Effector CD8-positive, alpha-beta T cell (primary cell): Measurements from ENCODE around the gene CFAP58.

Source experiments
- DNase-seq: peaks from one replicate; lab custom pipeline; 2025; lab: John Stamatoyannopoulos, UW

CFAP58 gene

GRCh38 chr10:104321725-104322415 lies 31.8 kb upstream of the CFAP58 start:
- DNase-seq = no peak

DNA sequence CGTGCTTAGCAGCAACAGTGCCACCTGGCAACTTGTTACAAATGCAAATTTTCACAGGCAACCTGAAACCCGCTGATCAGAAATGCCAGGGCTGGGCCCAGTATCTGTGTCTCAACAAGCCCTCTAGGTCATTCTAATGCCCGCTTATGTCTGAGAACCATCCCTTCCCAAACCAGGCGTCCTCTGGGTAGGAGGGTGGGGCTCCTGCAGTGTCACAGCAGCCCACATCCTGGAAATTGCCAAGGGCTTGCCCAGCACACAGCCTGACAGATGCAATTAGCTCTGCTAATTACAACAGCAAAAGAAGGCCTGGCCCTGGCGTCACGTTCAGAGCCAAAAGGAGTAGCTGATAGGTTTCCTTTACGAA lies 31.2 kb upstream of the CFAP58 start:
- no peak for DNase-seq

DNA sequence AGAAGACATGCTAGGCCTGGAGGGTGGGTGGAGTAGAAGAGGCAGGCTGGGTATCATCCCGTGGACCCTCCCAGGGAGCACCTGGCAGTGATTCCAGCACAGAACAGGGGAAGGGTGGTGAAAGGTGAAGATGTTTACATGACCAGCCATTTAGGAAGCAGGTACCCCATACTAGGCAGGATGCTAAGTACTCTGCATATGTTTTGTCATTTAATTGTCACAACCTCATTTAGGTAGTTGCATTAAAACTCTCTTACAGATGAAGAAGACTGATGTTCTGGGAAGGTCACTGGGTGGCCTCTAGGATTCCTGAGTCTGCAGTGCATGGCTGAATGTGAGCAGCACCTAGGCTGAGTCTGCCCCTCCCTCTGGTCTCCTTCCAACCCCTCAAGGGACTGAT lies 30.5 kb upstream of the CFAP58 start:
- no peak for DNase-seq

- DNase-seq = no peak
These were observed 29.9 kb upstream of the CFAP58 start for GRCh38 chr10:104323760-104324201.

DNA sequence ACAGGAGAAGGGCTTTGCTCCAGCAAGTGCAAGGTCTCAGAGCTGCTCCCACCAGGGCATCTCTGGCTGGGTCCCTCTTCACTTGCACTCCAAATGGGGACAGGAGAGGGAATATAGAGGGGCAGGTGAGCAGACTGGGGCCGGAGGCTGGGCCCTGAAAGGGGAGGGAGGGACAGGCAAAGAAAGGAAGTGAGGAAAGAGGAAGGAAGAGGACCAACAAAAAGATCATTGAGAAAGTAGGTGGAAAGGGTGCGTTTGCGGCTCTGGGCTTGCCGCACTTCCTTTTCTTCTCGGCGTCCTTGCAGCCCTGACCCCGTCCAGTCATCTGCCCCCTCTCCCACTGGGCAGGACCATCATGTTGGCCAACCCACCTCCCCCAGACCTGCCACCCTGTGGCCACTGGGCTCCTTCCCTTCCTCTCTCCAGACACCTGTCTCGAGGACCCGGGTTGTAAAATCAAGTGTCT lies 29.4 kb upstream of the CFAP58 start:
- no peak for DNase-seq

DNA sequence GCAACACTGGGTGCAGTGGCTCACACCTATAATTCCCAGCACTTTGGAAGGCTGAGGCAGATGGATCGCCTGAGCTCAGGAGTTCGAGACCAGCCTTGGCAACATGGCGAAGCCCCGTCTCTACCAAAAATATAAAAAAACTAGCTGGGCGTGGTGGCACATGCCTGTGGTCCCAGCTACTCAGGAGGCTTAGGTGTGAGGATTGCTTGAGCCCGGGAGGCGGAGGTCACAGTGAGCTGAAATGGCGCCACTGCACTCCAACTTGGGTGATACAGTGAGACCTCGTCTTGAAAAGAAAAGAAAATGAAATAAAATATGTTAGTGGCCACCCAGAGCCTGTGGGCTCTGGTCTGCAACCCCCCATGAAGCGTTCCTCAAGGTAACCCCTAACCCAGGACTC lies 28.7 kb upstream of the CFAP58 start:
- DNase-seq = no peak

- DNase-seq = no peak
These were observed 27.9 kb upstream of the CFAP58 start for GRCh38 chr10:104325436-104326435.

DNA sequence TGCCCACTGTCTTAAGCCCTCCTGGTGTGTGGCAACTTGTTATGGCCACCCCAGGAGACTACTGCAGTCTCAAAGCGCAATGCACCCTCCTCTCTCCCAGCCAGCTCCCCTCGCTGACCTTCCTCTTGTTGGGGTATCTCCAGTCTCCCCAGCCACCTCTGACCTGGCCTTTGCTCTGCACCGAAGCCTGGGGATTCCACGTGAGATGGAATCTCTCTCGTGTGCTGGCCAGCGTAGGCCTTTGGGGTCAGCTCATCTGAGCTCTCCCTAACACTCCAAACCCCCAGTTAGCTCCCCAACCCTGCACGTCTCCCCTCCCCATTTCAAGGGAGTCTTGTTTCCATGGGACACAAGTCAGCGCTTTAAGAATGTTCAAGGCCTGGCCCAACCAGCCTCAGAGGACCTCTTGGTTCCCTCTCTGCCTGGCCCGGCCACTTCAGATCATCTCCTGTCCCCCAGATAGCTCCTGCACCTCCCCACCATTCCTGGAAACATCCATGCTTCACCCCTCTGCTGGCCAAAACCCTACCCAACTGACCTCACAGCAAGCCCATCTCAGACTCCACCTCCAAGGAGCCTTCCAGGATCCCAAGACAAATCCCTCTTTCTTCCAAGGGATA lies 26.5 kb upstream of the CFAP58 start:
- DNase-seq = no peak

DNA sequence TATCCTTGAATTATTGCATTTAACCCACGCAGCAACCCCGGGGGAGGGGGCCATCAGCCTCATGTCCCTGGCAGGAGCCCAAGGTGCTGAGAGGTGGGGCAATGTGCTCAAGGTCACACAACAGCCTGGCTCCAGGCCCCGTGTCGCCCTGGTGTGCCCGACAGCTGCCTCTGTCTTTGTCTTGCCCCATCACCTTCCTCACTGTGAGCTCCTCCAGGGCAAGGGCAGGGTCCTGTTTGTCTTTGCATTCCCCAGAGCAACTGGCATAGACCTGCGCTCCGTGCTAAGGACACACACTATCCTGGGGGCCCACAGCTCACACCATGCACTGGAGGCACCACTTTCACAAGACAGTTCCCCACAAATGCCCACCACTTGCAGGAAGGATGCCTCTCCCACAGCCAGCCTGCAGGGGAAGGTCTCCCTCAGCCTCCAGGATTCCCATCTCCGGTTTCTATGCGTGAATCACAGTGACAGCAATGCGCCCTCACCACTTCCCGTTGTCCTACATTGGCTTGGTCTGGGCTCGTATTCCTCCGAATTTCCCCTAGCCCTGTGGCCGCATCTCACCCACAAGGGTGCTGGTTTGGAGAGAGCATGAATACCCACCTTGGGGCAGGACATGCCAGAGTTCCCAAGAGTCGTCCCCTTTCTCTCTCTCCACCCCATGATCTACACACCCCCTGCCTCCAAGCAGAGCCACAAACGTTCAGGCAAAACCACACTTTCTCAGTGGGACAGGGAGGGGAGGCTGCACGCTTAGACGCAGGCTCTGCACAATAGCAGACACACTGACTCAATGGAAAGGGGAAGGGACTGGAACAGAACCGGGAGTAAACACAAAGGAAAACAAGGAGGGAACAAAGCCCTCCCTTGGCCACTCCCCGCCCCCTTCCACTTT lies 25.6 kb upstream of the CFAP58 start:
- no peak for DNase-seq

- no peak for DNase-seq
These were observed 25.1 kb upstream of the CFAP58 start for GRCh38 chr10:104328646-104328895.

DNA sequence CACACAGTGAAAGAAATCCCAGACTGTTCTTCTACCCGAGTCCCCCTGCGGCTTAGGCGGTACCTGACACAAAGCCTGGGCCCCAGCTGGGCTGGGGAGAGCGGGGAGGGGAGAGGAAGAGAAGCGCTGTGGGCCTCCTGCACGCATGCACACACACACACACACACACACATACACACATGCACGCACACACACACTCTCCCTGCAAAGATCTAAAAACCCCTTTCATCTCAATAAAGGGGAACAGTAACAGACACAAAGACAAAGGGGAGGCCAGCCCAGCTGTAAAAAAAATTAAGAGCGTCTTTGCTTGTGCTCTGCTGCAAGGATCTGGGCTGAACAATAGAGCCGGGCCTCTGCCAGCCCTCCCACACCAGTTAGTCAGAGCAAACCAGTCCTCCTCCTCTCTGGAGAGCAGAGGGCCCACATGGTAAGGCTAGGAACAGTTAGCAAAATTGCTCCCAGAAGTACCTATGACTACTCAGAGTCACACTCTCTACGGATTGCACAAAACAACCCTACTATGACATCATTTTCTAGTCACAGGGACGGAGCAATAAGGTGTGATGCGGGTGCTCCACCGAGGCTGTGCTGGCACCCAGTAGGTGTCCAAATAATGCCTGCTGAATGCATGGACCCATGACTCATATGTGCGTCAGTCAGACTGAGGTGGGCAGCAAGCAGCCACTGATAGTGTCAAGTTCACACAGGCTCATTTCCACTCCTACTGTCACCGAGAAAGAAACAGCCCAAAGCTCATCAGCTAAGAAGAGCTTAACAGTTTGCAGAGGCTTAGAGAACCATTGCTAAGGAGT lies 24.5 kb upstream of the CFAP58 start:
- peak; percentile 46 for DNase-seq

DNA sequence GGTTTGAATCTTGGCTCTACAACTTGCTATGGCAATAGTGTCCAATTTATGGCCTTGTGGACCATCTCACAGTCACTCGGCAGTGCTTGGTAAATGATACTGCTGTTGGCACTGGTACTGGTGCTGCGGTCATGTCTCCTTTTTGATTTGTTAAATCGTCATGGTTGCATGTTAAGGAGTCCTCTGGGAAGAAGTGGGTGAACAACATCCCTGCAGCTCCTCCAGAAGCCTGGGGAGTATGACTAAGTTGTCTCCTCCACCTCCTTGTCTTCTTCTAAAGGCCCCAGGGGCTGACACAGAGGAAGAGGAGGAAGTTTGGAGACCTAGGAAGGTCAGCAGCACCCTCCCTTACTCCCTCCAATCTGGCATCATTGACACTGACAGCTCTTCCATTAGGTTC lies 23.9 kb upstream of the CFAP58 start:
- DNase-seq = no peak

DNA sequence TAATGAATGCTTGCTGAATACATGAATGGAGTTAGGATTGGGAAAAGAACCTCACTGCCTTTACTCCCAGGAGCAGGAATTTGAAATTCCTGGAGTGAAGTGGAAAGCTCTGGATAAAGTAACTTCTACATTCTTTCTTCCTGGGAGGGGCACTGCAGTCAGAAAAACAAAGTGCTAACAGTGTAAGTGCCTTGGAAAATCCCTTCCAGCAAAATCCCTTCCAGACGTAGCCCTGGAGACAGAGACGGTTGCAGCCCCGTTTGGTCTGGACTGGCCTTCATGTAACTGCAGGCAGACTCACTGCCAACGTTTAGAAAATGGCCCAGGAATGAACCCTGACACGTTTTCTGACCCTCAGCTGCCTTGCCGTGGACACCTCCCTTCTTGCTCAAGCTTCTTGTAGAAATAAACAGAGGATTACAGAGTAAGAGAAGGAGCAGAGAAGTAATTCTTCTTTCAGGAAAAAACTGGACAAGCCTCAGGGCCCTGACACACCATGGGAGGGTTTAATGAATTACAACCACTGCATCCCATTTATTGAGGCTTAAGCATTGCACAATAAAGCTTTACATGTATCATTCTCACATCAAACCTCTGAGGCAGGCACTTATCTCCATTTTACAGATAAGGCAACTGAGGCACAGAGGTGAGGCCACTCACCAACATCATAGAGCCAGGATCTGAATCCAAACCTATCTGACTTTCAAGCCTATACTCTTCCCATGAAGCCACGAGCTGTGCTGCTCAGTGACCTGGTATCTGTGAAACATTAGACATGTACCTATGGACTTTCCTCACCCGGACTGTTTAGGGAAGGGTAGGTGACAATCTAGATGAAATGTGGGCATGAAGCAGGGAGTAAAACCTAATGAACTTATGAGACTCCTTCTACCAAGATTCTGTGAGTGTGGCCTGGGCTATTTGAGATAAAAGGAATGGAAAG lies 23.2 kb upstream of the CFAP58 start:
- DNase-seq = no peak

DNA sequence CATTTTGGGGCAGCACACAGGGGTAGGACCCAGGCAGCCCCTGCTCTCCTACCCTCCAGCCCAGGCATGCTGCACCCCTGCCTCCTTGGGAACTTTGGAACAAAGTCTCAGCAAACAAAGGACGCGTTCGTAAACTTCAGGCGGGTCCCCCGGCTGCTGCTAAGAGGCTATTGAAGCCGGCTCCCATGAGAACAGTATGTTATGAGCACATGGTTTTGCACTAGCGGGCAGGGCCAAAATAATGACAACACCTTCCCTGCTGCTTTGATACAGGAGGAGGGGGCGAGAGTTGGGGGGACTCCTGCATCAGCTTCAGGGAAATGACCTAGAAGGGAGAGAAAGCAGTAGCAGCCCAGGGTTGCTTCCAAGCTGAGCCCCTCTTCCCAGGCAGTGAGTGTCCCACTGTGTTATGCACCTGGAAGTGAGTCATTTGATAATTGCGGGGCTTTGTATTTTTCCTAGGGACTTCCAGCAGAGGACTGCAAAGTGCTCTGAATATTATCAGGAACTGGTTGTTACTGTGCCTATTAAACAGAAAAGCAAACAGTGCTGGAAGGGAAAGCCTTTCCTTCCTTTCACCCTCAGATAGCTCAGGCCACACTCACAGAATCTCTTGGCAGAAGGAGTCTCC lies 22.3 kb upstream of the CFAP58 start:
- no peak for DNase-seq

DNA sequence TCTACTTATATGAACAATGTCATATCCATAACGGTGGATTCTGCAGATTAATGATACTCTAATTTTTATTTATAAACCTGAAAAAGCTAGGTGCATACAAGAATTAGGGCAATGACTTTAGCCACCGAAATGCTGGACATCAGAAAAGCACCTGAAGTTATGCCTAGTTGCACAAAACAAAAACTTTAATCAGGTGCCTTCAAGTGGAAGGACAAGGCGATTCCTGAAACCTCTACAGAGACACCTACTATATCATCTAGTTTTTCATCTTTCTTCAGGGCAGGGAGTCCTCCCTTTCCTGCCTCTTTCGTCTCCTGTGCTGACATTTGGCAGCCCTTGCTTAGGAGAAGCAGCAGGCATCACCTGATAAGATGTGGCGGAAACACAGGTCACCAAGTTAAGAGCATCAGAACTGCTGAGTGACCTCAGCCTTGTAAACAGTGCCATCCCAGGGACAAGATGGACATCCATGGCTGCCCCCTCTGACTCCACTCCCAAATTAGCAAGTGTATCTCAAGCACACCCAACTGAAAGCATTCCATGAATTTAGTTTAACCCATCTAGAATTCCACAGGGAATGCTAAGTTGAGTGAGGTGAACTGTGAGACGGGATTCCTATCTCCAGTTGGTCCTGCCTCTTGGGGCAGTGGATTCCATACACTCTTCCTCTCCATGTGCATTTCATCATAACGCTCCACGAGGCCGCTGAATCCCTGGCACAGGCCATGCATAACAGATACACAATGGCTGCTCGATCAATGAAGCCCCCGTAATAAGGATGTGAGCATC lies 21.2 kb upstream of the CFAP58 start:
- DNase-seq = no peak

DNA sequence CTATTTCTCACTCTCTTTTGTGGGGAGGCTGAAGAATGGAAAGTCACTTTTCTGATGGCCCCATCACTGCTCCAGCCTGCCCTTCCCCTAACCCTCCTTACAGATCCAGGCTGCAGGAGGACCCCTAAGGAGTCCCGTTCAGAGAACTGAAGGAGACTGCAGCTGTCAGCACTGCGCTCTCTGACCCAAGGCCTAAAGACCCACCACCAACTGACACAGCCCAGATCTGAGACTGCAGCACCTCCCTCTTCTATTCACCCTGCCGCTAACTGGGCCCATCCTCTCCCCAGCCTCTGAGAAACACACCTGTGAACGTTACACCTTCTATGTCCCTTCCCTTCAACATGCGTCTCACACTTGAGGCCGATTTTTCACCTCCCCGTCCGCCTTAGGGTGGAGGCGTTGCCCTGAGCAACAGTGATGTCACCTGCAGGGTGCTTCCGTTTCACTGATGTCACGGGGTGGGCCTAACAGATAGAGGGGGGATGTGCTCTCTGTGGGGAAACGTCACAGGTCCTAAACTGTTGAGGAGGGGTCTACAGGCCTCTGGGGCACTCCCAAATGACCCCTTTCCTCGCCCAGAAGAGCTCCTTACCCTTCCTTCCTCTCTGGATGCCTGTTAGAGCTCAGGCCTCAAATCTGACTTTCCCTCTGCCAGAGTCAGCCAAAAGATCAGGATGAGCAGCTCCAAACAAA lies 20.5 kb upstream of the CFAP58 start:
- DNase-seq = peak; percentile 69

DNA sequence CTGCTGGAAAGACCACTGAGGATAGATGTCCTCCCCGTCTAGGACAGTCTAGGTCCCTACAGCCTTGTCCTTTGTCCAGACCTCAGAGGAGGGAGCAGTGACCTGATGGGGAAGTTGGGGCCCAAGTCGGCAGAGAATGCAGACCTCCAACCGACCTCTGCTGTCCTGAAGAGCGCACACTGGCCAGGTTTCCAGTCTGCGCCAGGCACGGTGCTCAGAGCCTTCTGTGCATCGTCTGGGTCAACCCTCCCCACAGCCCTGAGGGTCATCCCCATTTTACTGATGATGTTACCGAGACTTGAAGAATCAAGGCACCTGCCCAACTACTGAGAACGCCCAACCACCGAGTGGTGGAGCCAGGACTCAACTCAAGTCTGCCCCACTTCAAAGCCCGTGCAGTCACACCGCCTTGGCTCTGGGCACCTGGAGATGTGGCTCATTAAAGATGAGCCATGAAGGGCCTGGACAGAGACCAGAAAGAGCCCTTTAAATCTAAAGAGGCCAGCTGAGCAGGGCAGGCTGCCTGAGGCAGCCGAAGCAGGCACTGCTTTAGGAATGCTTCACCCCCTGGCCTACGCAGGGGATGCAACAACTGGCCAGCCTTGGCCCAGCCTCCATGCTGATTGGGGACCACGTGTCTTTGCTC lies 19.8 kb upstream of the CFAP58 start:
- DNase-seq = no peak
